ENCODE data around the gene NANS.

- no peak for TF ChIP-seq POLR2A (IDR thresholded peaks at IDR 0.05; ENCODE audit: extremely low read depth, insufficient read length)
- no peak for TF ChIP-seq MYC (IDR thresholded peaks at IDR 0.05; ENCODE audit: low read depth, low read length)
- no peak for TF ChIP-seq CTCF (IDR thresholded peaks at IDR 0.05; ENCODE audit: low read depth, low read length)
- TF ChIP-seq MAX (IDR thresholded peaks at IDR 0.05; ENCODE audit: low read depth, low read length): no peak
These were observed 27.9 kb downstream of the NANS start for GRCh38 chr9:98084396-98084795.

Measured in NB4 (cell line).